Endothelial cell of umbilical vein (primary cell): ENCODE results near the gene TRERF1. TPM values are rescaled to one million over a fixed set of nuclear protein-coding genes. Genes with fewer than 3 reads are reported as not detected.

Experiments
- BruUV-seq: library from RNA; stranded (reverse); fragments of 400-500 nt; replicated peaks from 2 replicates; lab custom pipeline; 2021; lab: Mats Ljungman, UMichigan
- CTCF ChIA-PET: fragments of 300-600, 350-600 bp; sonication (Branson Sonifier 250); formaldehyde crosslinking; loops from one replicate; lab custom pipeline; 2021; ENCODE audit warnings: antibody characterized with exemption, inconsistent platforms; lab: Charles Lee
- POLR2A ChIA-PET: fragments of 300-600, 350-600 bp; sonication (Branson Sonifier 250); formaldehyde crosslinking; loops from one replicate; lab custom pipeline; 2021; ENCODE audit warnings: antibody characterized with exemption, inconsistent platforms; lab: Charles Lee
- DNase-seq: peaks from one replicate; pipeline ENCODE4 v3.0.0-alpha.2; 2011; ENCODE audit warnings: low read depth, low spot score
- FAIRE-seq: peaks from 2 replicates; lab custom pipeline; 2011; peaks lifted over from hg19 to GRCh38; lab: Jason Lieb, UNC
- H2AFZ ChIP-seq: 2 replicates; pipeline ENCODE4 v1.6.0; 2012; ENCODE audit warnings: low read depth, low read length, control low read depth, inconsistent platforms
- H3K27ac ChIP-seq: 2 replicates; pipeline ENCODE4 v1.5.1; 2011; ENCODE audit warnings: low read depth, mild to moderate bottlenecking, control low read depth, low read length, moderate library complexity; ENCODE audit not compliant: insufficient read depth
- H3K27me3 ChIP-seq, 2 experiments: 2 replicates each; pipeline versions ENCODE4 v1.6.0 to v1.6.1; 2011; ENCODE audit warnings: low read length in 2 of 2, mixed read lengths in 1 of 2; ENCODE audit not compliant: control insufficient read depth in 2 of 2, insufficient read depth in 2 of 2
- H3K36me3 ChIP-seq, 2 experiments: 2 replicates in 1 of 2; 3 replicates in 1 of 2; pipeline ENCODE4 v1.5.1; 2011; ENCODE audit warnings: low read length in 2 of 2, mild to moderate bottlenecking in 1 of 2, moderate library complexity in 1 of 2; ENCODE audit not compliant: control insufficient read depth in 2 of 2, insufficient read depth in 2 of 2; ENCODE audit errors: extremely low read depth in 1 of 2
- H3K4me1 ChIP-seq: 3 replicates; pipeline ENCODE4 v1.5.1; 2011; ENCODE audit warnings: mild to moderate bottlenecking, low read length; ENCODE audit not compliant: control insufficient read depth, insufficient read depth; ENCODE audit errors: extremely low read depth
- H3K4me2 ChIP-seq: 2 replicates; pipeline ENCODE4 v1.6.1; 2011; ENCODE audit warnings: low read length, control low read depth, mixed read lengths; ENCODE audit not compliant: insufficient read depth
- H3K4me3 ChIP-seq, 3 experiments: fragments of 200-600 bp in 1 of 3; sonication (generic), shearing (Covaris generic) in 1 of 3; replicated peaks in 1 of 3; 2 replicates each; pipeline ENCODE4 v1.5.1; 2011 to 2016; ENCODE audit warnings: control low read depth in 3 of 3, low read length in 3 of 3, mild to moderate bottlenecking in 2 of 3, inconsistent platforms in 1 of 3, low read depth in 1 of 3, moderate library complexity in 1 of 3; ENCODE audit not compliant: insufficient read depth in 1 of 3
- H3K79me2 ChIP-seq: 2 replicates; pipeline ENCODE4 v1.6.0; 2012; ENCODE audit warnings: low read length, inconsistent platforms; ENCODE audit not compliant: control insufficient read depth, insufficient read depth
- H3K9ac ChIP-seq: replicated peaks from 2 replicates; pipeline ENCODE3; 2011; ENCODE audit warnings: low read length, control low read depth; ENCODE audit not compliant: insufficient read depth; ENCODE audit errors: extremely low read depth
- H3K9me1 ChIP-seq: replicated peaks from 3 replicates; pipeline ENCODE4 v1.6.0; 2011; ENCODE audit warnings: mild to moderate bottlenecking, low read length; ENCODE audit not compliant: control insufficient read depth, insufficient read depth; ENCODE audit errors: extremely low read depth
- H3K9me3 ChIP-seq: replicated peaks from 2 replicates; pipeline ENCODE4 v1.5.1; 2012; ENCODE audit warnings: low read length, inconsistent platforms; ENCODE audit not compliant: control insufficient read depth, insufficient read depth
- H4K20me1 ChIP-seq: replicated peaks from 2 replicates; pipeline ENCODE3; 2011; ENCODE audit warnings: mild to moderate bottlenecking, low read length; ENCODE audit not compliant: control insufficient read depth, insufficient read depth; ENCODE audit errors: extremely low read depth
- CTCF ChIP-seq, 2 donors: IDR thresholded peaks; 1 replicate in 1 of 2; 2 replicates in 1 of 2; pipeline ENCODE4 v1.5.1; 2011; ENCODE audit warnings: low read length in 2 of 2, mild to moderate bottlenecking in 2 of 2, moderate library complexity in 2 of 2, control low read depth in 1 of 2, inconsistent platforms in 1 of 2, low read depth in 1 of 2; ENCODE audit not compliant: insufficient read depth in 1 of 2; ENCODE audit errors: extremely low read depth in 1 of 2
- EZH2 ChIP-seq: IDR thresholded peaks from 2 replicates; pipeline ENCODE4 v1.6.1; 2012; ENCODE audit warnings: borderline replicate concordance, low read depth, mild to moderate bottlenecking, moderate library complexity, low read length, inconsistent platforms; ENCODE audit not compliant: severe bottlenecking
- FOS ChIP-seq: IDR thresholded peaks from 2 replicates; pipeline ENCODE4 v1.6.1; 2011; ENCODE audit warnings: mild to moderate bottlenecking, low read length, moderate library complexity, borderline replicate concordance; ENCODE audit not compliant: insufficient read depth
- GATA2 ChIP-seq: IDR thresholded peaks from 2 replicates; pipeline ENCODE4 v1.7.0; 2011; ENCODE audit warnings: low read depth, mild to moderate bottlenecking, moderate library complexity, mixed read lengths, low read length; ENCODE audit not compliant: insufficient read length, insufficient read depth
- JUN ChIP-seq: IDR thresholded peaks from 2 replicates; pipeline ENCODE4 v1.6.1; 2011; ENCODE audit warnings: borderline replicate concordance, low read depth; ENCODE audit not compliant: insufficient read length, insufficient read depth
- MAX ChIP-seq: IDR thresholded peaks from 2 replicates; pipeline ENCODE4 v1.6.1; 2011; ENCODE audit not compliant: insufficient read depth, insufficient read length
- MYC ChIP-seq: IDR thresholded peaks from one replicate; pipeline ENCODE4 v1.6.1; 2011; ENCODE audit warnings: mild to moderate bottlenecking, low read depth, low read length
- POLR2A ChIP-seq: IDR thresholded peaks from 2 replicates; pipeline ENCODE4 v1.6.1; 2012; ENCODE audit warnings: low read depth, mild to moderate bottlenecking, control low read depth, low read length
- POLR2AphosphoS5 ChIP-seq: IDR thresholded peaks from 2 replicates; pipeline ENCODE4 v1.6.1; 2012; ENCODE audit warnings: low read depth, mild to moderate bottlenecking, control low read depth, low read length, moderate library complexity; ENCODE audit not compliant: insufficient read depth
- dilution Hi-C: fragments of 300-500 bp; cut with MboI; formaldehyde crosslinking; loops from one replicate; pipeline ENCODE4 v1.15.0; 2019; ENCODE audit warnings: low sequenced_read_pairs; ENCODE audit not compliant: extremely low pct_ligation_motif_present
- intact Hi-C: fragments of 100-400 bp; cut with micrococcal nuclease; formaldehyde crosslinking; loops from one replicate; pipeline ENCODE4 v1.10.0; 2022
- polyA plus RNA-seq, 4 experiments: library from polyadenylated mRNA; depleted of rRNA in 3 of 4; stranded (reverse) in 3 of 4; unstranded in 1 of 4; fragments of >200 nt; gene quantifications; 2 replicates each; pipeline versions ENCODE4 v1.2.1 to v1.2.3, GENCODE V29; 2011 to 2012; ENCODE audit warnings: missing spikeins in 1 of 4
- total RNA-seq: library from RNA; stranded (reverse); gene quantifications from 2 replicates; pipeline ENCODE4 v1.2.3, GENCODE V29; 2021

Gene TRERF1
- total and polyA plus RNA-seq, 2 donors (not counting 3 experiments of a cell fraction or from before 2014, with no cell fraction given): 0.73 to 5.5 TPM

GRCh38 chr6:42266538-42266937 lies 185.2 kb downstream of the TRERF1 start:
- Histone ChIP-seq H3K36me3 (no peaks in the 10 kb centered on the region), H4K20me1 (no peaks in the 10 kb centered on the region), H3K9ac (no peak overlapping the region), H3K4me1 (no peaks in the 10 kb centered on the region), H3K27ac (no peak overlapping the region), H3K4me2 (no peak overlapping the region), H3K27me3 (peaks cover 0 to 3% of the 10 kb centered on the region in 2 experiments), H3K4me3 (no peak overlapping the region), H3K79me2 (no peaks in the 10 kb centered on the region), H2AFZ (no peak overlapping the region), H3K9me1 (no peaks in the 10 kb centered on the region), H3K9me3 (no peaks in the 10 kb centered on the region)
- intact Hi-C loops (no loop called here), dilution Hi-C loops (no loop called here)
- TF ChIP-seq POLR2A: no peak
- TF ChIP-seq JUN: no peak
- TF ChIP-seq CTCF (IDR thresholded peaks at IDR 0.05; ENCODE audit: extremely low read depth in 1 of 2, insufficient read depth in 1 of 2, low read depth in 1 of 2, low read length in 2 of 2): no peak
- no peak for TF ChIP-seq POLR2AphosphoS5
- TF ChIP-seq MAX: no peak
- no peak for TF ChIP-seq MYC
- TF ChIP-seq GATA2: no peak
- TF ChIP-seq FOS: no peak
- TF ChIP-seq EZH2: no peak
- ChIA-PET CTCF (interaction anchor here (9.2 kb wide), 1 partner anchor 281 kb away, joined by 174 read pairs; no protein-coding TSS in a partner anchor), POLR2A (no interaction called here)
- DNase-seq (no peak), FAIRE-seq (no peak)
- BruUV-seq: no TSS peak
